Fibroblast of the conjunctiva (primary cell): ENCODE results near the gene DMRTC1B.
"Not testable (repeated sequence)": the region's sequence is repeated elsewhere in the genome, so short reads cannot be mapped to it uniquely, and the experiment has no call there.

Experiments
- DNase-seq: peaks from one replicate; pipeline ENCODE4 v3.0.0-alpha.2; 2010; ENCODE audit warnings: low read depth

Gene DMRTC1B

DNA sequence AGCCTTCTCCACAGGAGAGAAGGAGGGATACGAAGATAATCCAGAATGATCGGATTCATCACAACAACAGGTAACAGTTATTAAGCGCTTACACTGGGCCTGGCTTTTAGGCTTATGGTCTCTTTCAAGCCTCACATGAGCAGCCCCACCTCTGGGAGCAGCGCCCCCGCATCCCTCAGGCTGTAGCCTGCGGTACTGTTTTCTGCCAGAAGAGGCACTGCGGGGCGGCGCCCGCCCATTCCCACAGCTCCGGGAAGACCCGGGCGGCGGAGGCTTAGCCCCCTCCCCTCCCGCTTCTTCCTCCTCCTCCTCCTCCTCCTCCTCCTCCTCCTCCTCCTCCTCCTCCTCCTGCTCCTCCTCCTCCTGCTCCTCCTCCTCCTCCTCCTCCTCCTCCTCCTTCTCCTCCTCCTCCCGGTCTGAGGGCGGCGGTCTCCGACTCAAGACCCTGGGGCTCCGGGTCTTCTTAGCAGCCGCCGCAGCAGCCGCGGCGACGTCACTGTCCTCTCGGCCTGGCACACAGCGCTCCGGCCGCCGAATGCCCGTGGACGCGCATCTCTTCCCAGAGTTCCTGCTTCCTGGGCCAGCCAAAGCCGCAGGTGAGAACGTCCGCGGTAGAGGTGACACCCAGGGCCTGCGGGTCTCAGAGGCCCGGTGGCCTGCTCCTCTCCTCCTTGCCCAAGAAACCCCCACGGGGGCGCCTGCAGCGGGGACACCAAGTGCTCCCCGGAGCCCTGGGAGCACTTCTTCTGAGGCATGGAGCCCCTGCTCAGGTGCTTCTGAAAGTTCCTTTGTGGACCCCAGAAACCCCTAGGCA, at the start of gene DMRTC1B:
TSS of gene DMRTC1B (plus strand) at position 238 of the 814 bp plus-strand sequence. CDS start 68,246 bp downstream, outside the sequence.
- not testable (repeated sequence) for DNase-seq

DNA sequence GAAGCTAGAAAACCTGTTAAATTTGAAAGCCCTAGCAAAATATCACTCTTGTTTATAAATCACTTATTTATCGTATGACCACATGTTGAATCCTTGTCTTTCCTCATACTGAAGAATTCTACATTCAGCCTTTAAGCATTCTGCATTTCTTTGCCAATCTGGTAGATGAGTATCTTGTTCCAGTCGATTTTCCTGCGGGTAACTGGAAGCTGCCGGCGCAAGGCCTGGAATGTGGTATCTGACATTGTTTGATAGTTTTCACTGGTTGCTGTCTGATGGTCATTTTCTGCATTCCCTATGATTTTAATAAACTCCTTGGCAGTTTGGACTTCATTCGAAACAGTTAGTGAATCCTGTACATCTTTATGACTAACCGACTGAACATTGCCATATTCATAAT, 48.8 kb upstream of the DMRTC1B start:
- no peak for DNase-seq

- DNase-seq, result not testable (repeated sequence)
Observed at GRCh38 chrX:72733636-72734035, 43.1 kb upstream of the DMRTC1B start.

- DNase-seq, result no peak
Observed at GRCh38 chrX:72735561-72735960, 41.1 kb upstream of the DMRTC1B start.

GRCh38 chrX:72745546-72745945, 31.1 kb upstream of the DMRTC1B start:
- DNase-seq, result not testable (repeated sequence)

DNA sequence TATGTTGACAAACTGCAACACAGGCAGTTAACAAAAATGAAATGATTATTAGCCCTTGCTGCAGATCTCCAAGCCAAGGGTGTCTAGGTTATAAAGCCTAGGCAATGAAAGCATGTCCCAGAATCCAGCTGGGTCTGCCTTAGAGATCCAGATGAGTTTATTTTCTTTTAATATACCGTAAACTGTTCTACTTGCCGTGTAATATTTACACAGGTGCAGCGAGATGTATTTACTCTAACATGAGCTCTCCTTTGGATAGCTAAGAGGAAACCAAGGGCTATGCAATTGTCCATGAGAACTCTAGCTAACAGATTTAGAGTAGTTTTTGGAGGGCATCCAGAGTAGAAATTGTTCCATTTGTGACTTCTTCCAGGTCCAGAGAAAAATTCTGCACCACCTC, 28.1 kb upstream of the DMRTC1B start:
- not testable (repeated sequence) for DNase-seq

DNA sequence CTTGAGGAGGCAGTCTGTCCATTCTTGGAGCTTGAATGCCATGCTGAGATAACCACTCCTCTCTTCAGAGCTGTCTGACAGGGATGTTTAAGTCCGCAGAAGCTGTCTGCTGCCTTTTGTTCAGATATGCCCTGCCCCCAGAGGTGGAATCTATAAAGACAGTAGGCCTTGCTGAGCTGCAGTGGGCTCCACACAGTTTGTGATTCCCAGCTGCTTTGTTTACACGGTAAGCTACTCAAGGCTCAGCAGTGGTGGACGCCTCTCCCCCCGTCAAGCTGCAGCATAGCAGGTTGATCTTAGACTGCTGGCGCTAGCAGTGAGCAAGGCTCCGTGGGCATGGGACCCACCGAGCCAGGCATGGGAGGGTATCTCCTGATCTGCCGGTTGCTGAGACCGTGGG, 16.2 kb upstream of the DMRTC1B start:
- DNase-seq, result not testable (repeated sequence)

DNA sequence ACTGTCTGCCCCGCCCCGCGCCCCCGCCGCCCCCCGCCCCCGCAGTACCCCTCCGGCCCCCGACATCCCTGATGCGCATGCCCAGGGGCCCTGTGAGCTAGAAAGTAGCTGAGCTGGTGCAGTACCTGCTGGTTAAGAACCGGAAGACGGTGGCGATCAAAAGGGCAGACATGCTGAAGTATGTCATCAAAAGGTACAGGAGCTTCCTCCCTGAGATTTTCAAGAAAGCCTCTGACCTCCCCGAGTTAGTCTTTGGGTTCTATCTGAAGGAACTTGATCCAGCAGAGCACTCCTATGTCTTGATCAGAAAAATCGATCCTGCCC, 739 bp downstream of the DMRTC1B start:
- not testable (repeated sequence) for DNase-seq

- DNase-seq, result not testable (repeated sequence)
Observed at GRCh38 chrX:72778146-72778545, 1.5 kb downstream of the DMRTC1B start.

- DNase-seq, result not testable (repeated sequence)
Observed at GRCh38 chrX:72782560-72782959, 5.9 kb downstream of the DMRTC1B start, which contains the start of gene FAM236B. FAM236B (minus strand) TSS chrX:72782660; CDS start chrX:72782560, 100 bp downstream.

GRCh38 chrX:72783365-72783936, 6.8 kb downstream of the DMRTC1B start:
- not testable (repeated sequence) for DNase-seq

DNA sequence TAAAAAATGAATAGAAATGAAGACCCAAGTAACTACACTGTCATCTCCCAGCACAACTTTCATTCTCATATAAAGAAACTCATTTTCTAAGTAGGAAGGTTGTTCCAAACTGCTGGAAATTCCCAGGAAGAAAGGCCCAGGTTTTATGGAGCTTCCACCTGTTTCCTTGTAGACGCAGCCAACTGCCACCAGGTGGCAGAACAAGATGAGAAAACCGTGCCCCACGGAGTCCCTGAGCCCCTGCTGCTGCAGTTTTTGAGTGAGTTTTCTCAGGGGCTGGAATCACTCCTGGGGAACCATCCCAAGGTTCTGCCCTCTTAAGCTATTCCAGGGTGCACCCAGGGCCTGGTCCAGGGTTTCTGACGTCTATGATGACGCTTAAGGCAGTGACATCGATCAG, 7.3 kb downstream of the DMRTC1B start:
- DNase-seq, result not testable (repeated sequence)

GRCh38 chrX:72788142-72788541, 11.5 kb downstream of the DMRTC1B start:
- not testable (repeated sequence) for DNase-seq

GRCh38 chrX:72790390-72790789, 13.7 kb downstream of the DMRTC1B start:
- not testable (repeated sequence) for DNase-seq

DNA sequence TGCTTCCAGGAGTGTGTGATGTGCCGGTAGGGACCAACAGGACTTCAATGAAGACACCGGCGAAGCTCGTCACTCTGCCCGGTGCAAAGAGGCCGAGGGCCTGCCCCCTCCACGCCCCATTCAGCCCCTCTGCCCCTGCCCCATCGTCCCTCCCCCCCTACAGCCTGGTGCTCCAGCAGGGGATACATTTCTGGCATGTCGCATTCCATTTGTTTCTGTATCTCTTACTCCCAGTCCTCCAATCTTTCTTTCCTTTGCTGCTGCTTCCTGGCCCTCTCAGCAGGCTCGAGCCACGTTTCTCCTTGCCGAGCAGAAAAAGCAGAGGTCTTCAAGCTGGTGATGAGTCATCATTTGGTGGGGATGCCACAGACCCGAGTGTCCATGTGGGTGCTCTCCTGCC, 31.4 kb downstream of the DMRTC1B start, which contains the start of gene FAM236D:
TSS of gene FAM236D (minus strand) at position 101 of the 400 bp plus-strand sequence. CDS start at position 1, 100 bp downstream.
- not testable (repeated sequence) for DNase-seq

GRCh38 chrX:72830701-72831100, 54.0 kb downstream of the DMRTC1B start:
- not testable (repeated sequence) for DNase-seq

DNA sequence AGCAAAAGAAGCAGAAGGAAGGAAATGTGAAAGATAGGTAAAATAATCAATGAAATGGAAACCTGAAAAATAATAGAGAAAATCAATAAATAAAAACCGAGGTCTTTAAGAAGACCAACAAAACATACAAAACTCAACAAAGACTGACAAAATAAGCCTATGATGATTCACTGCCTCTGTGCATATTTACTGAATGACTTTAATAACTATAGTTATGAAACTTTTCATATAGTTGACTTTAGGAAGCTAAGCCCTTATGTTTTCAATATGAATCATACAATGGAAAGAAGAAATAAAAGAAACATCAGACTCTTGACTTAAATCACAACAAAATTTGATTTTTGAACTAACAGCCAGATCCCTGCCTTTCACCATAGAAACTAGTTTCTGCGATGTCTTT, 60.8 kb downstream of the DMRTC1B start:
- DNase-seq, result not testable (repeated sequence)

GRCh38 chrX:72882898-72883297, 106.2 kb downstream of the DMRTC1B start:
- DNase-seq, result not testable (repeated sequence)

GRCh38 chrX:72889740-72890139, 113.0 kb downstream of the DMRTC1B start:
- DNase-seq, result not testable (repeated sequence)
